ENCODE measurements around the gene DNAJC7.
A peak's percentile ranks its signal among the peaks of the same experiment; 100 is the strongest.
"Not testable (repeated sequence)": the region's sequence is repeated elsewhere in the genome, so short reads cannot be mapped to it uniquely, and the experiment has no call there.

DNAJC7 gene

GRCh38 chr17:42023524-42024349 is 6.5 kb upstream of the DNAJC7 start:
- no peak overlapping the region for H2AFZ ChIP-seq (ENCODE audit: low read depth, low read length)
- H3K36me3 ChIP-seq (ENCODE audit: control insufficient read depth in 1 of 2, insufficient read depth in 2 of 2, low read depth in 1 of 2, low read length in 2 of 2) = peaks cover 27 to 29% of the 10 kb centered on the region in 2 experiments
- H3K23ac ChIP-seq (ENCODE audit: low read length in 2 of 2) = no peak overlapping the region
- H3K14ac ChIP-seq (ENCODE audit: low read length in 2 of 2) = no peak overlapping the region
- peak overlapping the region; percentile 58 for H3K27ac ChIP-seq (ENCODE audit: low read length, poor library complexity, severe bottlenecking)
- DNase-seq = no peak
- peaks cover 25% of the 10 kb centered on the region for H3K4me1 ChIP-seq (ENCODE audit: control insufficient read depth, insufficient read depth, low read depth, low read length)
- H2AK5ac ChIP-seq (ENCODE audit: low read length, severe bottlenecking) = peak overlapping the region; percentile 36
- peaks cover 5 to 8% of the 10 kb centered on the region in 2 experiments for H3K27me3 ChIP-seq (ENCODE audit: control insufficient read depth in 1 of 2, insufficient read depth in 1 of 2, low read length in 2 of 2)
- H3K9ac ChIP-seq (ENCODE audit: low read length) = peak overlapping the region; percentile 45
- peak overlapping the region; percentile 21 for H2BK15ac ChIP-seq (ENCODE audit: low read depth, poor library complexity, severe bottlenecking)
- no peaks in the 10 kb centered on the region for H3K9me3 ChIP-seq (ENCODE audit: control insufficient read depth, low read length)
- peak overlapping the region; percentile 43 for H4K8ac ChIP-seq (ENCODE audit: low read length)
- H3K18ac ChIP-seq (ENCODE audit: low read depth in 1 of 2, low read length in 2 of 2) = peak overlapping the region in 1 of 2 experiments; percentile 1
- H2BK5ac ChIP-seq (ENCODE audit: low read depth, low read length, poor library complexity, severe bottlenecking) = no peak overlapping the region
- no peak overlapping the region for H3K4me3 ChIP-seq (ENCODE audit: insufficient read depth in 1 of 2, low read depth in 1 of 2, low read length in 2 of 2)
- no peak overlapping the region for H2BK120ac ChIP-seq (ENCODE audit: low read depth, low read length)
- H4K91ac ChIP-seq (ENCODE audit: low read length) = peak overlapping the region; percentile 70
- H3K4ac ChIP-seq (ENCODE audit: low read depth in 1 of 2, low read length in 2 of 2) = no peak overlapping the region
- no peak overlapping the region for H3K4me2 ChIP-seq (ENCODE audit: low read length, poor library complexity, severe bottlenecking)
- H3K79me1 ChIP-seq (replicated peaks; ENCODE audit: low read length, poor library complexity, severe bottlenecking) = peaks cover 12% of the 10 kb centered on the region
- 92% methylated on average over 15 of the region's 15 CpGs for WGBS
- peak overlapping the region; percentile 9 to 37 for H2BK12ac ChIP-seq (ENCODE audit: low read length in 2 of 2)

- peak overlapping the region; percentile 77 for H3K4me2 ChIP-seq (ENCODE audit: low read length, poor library complexity, severe bottlenecking)
- not testable (repeated sequence) for H3K23ac ChIP-seq (ENCODE audit: low read length in 2 of 2); H3K9me3 ChIP-seq (ENCODE audit: control insufficient read depth, low read length); H3K27ac ChIP-seq (ENCODE audit: low read length, poor library complexity, severe bottlenecking); H2BK12ac ChIP-seq (ENCODE audit: low read length in 2 of 2); H3K18ac ChIP-seq (ENCODE audit: low read depth in 1 of 2, low read length in 2 of 2); H2BK5ac ChIP-seq (ENCODE audit: low read depth, low read length, poor library complexity, severe bottlenecking); H4K8ac ChIP-seq (ENCODE audit: low read length); H4K91ac ChIP-seq (ENCODE audit: low read length); H2BK120ac ChIP-seq (ENCODE audit: low read depth, low read length); H3K4ac ChIP-seq (ENCODE audit: low read depth in 1 of 2, low read length in 2 of 2); DNase-seq; H2BK15ac ChIP-seq (ENCODE audit: low read depth, poor library complexity, severe bottlenecking); H2AFZ ChIP-seq (ENCODE audit: low read depth, low read length); H3K14ac ChIP-seq (ENCODE audit: low read length in 2 of 2); H3K27me3 ChIP-seq (ENCODE audit: control insufficient read depth in 1 of 2, insufficient read depth in 1 of 2, low read length in 2 of 2)
- H2AK5ac ChIP-seq (ENCODE audit: low read length, severe bottlenecking) = peak overlapping the region; percentile 61
- H3K79me1 ChIP-seq (replicated peaks; ENCODE audit: low read length, poor library complexity, severe bottlenecking) = peaks cover 14% of the 10 kb centered on the region
- peak overlapping the region in 1 of 2 experiments; percentile 96 for H3K4me3 ChIP-seq (ENCODE audit: insufficient read depth in 1 of 2, low read depth in 1 of 2, low read length in 2 of 2)
- H3K9ac ChIP-seq (ENCODE audit: low read length) = peak overlapping the region; percentile 98
- peaks cover 22% of the 10 kb centered on the region for H3K4me1 ChIP-seq (ENCODE audit: control insufficient read depth, insufficient read depth, low read depth, low read length)
- 76% methylated on average over 8 of the region's 8 CpGs for WGBS
- H3K36me3 ChIP-seq (ENCODE audit: control insufficient read depth in 1 of 2, insufficient read depth in 2 of 2, low read depth in 1 of 2, low read length in 2 of 2) = peaks cover 27 to 29% of the 10 kb centered on the region in 2 experiments
These were observed 3.6 kb upstream of the DNAJC7 start for GRCh38 chr17:42020845-42021244.

GRCh38 chr17:42019509-42020404 is 2.5 kb upstream of the DNAJC7 start, which contains the start of gene NKIRAS2:
NKIRAS2 (plus strand) TSS chr17:42020090; CDS start chr17:42021578, 1,488 bp downstream.
- H4K91ac ChIP-seq (ENCODE audit: low read length) = peak within 1 kb of the TSS; percentile 94
- no peak within 1 kb of the TSS for H2BK120ac ChIP-seq (ENCODE audit: low read depth, low read length)
- peak within 1 kb of the TSS in 1 of 2 experiments; percentile 61 for H3K14ac ChIP-seq (ENCODE audit: low read length in 2 of 2)
- peak within 1 kb of the TSS; percentile 91 to 96 for H3K4me3 ChIP-seq (ENCODE audit: insufficient read depth in 1 of 2, low read depth in 1 of 2, low read length in 2 of 2)
- H3K27me3 ChIP-seq (ENCODE audit: control insufficient read depth in 1 of 2, insufficient read depth in 1 of 2, low read length in 2 of 2) = no peaks in the 10 kb centered on the region
- no peak within 1 kb of the TSS for H3K23ac ChIP-seq (ENCODE audit: low read length in 2 of 2)
- H2BK5ac ChIP-seq (ENCODE audit: low read depth, low read length, poor library complexity, severe bottlenecking) = peak within 1 kb of the TSS; percentile 61
- H3K4me1 ChIP-seq (ENCODE audit: control insufficient read depth, insufficient read depth, low read depth, low read length) = peaks cover 20% of the 10 kb centered on the region
- H2AFZ ChIP-seq (ENCODE audit: low read depth, low read length) = no peak within 1 kb of the TSS
- no peak within 1 kb of the TSS for H2BK15ac ChIP-seq (ENCODE audit: low read depth, poor library complexity, severe bottlenecking)
- peak; percentile 93 for DNase-seq
- H3K9me3 ChIP-seq (ENCODE audit: control insufficient read depth, low read length) = no peaks in the 10 kb centered on the region
- peaks cover 14% of the 10 kb centered on the region for H3K79me1 ChIP-seq (replicated peaks; ENCODE audit: low read length, poor library complexity, severe bottlenecking)
- peak within 1 kb of the TSS; percentile 77 for H3K4me2 ChIP-seq (ENCODE audit: low read length, poor library complexity, severe bottlenecking)
- H3K36me3 ChIP-seq (ENCODE audit: control insufficient read depth in 1 of 2, insufficient read depth in 2 of 2, low read depth in 1 of 2, low read length in 2 of 2) = peaks cover 26 to 27% of the 10 kb centered on the region in 2 experiments
- peak within 1 kb of the TSS; percentile 98 for H3K9ac ChIP-seq (ENCODE audit: low read length)
- 8% methylated on average over 49 of the region's 49 CpGs for WGBS
- peak within 1 kb of the TSS; percentile 80 to 89 for H3K18ac ChIP-seq (ENCODE audit: low read depth in 1 of 2, low read length in 2 of 2)
- peak within 1 kb of the TSS; percentile 33 to 78 for H2BK12ac ChIP-seq (ENCODE audit: low read length in 2 of 2)
- H4K8ac ChIP-seq (ENCODE audit: low read length) = peak within 1 kb of the TSS; percentile 95
- H2AK5ac ChIP-seq (ENCODE audit: low read length, severe bottlenecking) = peak within 1 kb of the TSS; percentile 61
- peak within 1 kb of the TSS; percentile 75 to 84 for H3K4ac ChIP-seq (ENCODE audit: low read depth in 1 of 2, low read length in 2 of 2)
- peak within 1 kb of the TSS; percentile 28 for H3K27ac ChIP-seq (ENCODE audit: low read length, poor library complexity, severe bottlenecking)
